ENCODE measurements around the gene SEC23IP.

The SEC23IP gene

DNA sequence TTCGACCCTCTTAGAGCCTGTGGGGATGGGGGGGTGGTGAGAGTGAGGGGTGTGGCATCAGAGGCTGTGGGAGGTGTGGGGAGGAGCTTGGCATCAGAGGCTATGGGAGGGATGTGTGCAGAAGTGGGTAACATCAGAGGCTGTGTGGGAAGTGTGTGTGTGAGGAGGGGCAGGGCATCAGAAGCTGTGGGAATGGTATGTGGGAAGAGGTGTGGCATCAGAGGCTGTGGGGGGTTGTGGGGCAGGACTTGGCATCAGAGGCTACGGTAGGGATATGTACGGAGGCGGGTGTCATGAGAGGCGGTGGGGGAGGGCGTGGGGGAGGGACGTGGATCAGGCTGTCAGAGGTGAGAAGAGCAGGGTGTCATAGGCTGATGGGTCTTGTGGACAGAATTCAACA, 97.4 kb downstream of the SEC23IP start:
- intact Hi-C loops (cut with DNase I), result no loop called here

GRCh38 chr10:119991066-119991465, 98.5 kb downstream of the SEC23IP start:
- DNase-seq, result no peak
- intact Hi-C loops (cut with DNase I), result no loop called here

More for the DNA sequence above, 97.4 kb downstream of the SEC23IP start:
- no peak for DNase-seq

DNA sequence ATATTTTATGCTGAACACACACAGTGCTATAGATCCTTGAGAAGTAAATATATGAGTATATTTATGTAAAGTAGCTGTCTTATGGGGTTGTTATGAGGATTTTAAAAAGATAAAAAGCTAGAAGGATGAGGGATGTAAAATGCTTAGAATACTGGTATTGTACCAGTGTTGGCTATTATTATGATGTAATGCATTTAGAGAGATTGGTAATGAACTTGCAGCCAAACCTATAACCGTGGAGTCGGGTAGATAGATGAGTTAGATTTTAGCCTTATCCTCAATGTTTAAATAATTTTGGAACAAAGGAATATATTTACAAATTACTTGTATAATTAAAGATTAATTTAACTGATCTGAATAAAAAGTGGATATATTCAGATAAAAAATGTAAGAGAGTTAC, 99.3 kb downstream of the SEC23IP start:
- DNase-seq, result no peak
- intact Hi-C loops (cut with DNase I), result no loop called here
